GM18909 (cell line): ENCODE results near the gene MEIOSIN.
"Not testable (repeated sequence)": the region's sequence is repeated elsewhere in the genome, so short reads cannot be mapped to it uniquely, and the experiment has no call there.

Experiments
- ATAC-seq: cut with Tn5 transposase; IDR thresholded peaks from one replicate; pipeline ENCODE4 v1.9.1; 2021; ENCODE audit warnings: mild to moderate bottlenecking; ENCODE audit not compliant: unreplicated experiment, poor library complexity

MEIOSIN gene

GRCh38 chr19:45733160-45733810 lies at the start of gene MEIOSIN:
MEIOSIN (plus strand) TSS chr19:45733439; CDS start chr19:45735377, 1,938 bp downstream.
- ATAC-seq, result no peak

GRCh38 chr19:45685045-45685444 lies 48.2 kb upstream of the MEIOSIN start:
- ATAC-seq, result not testable (repeated sequence)

GRCh38 chr19:45687599-45687998 lies 45.6 kb upstream of the MEIOSIN start:
- ATAC-seq, result no peak

GRCh38 chr19:45691516-45692186 lies 41.6 kb upstream of the MEIOSIN start, which contains the start of gene SNRPD2:
SNRPD2 (minus strand) TSS chr19:45691953; CDS start chr19:45691888, 65 bp downstream.
- ATAC-seq, result peak; percentile 54

GRCh38 chr19:45692187-45693105 lies 40.8 kb upstream of the MEIOSIN start, which contains the start of gene QPCTL:
QPCTL (plus strand) TSS chr19:45692666; CDS start chr19:45692704, 38 bp downstream.
- ATAC-seq, result peak; percentile 87

GRCh38 chr19:45693106-45693788 lies 40.0 kb upstream of the MEIOSIN start:
- ATAC-seq, result no peak

GRCh38 chr19:45701676-45702075 lies 31.6 kb upstream of the MEIOSIN start:
- ATAC-seq, result no peak

GRCh38 chr19:45705115-45705514 lies 28.1 kb upstream of the MEIOSIN start:
- no peak for ATAC-seq

- no peak for ATAC-seq
Observed at GRCh38 chr19:45705710-45706415, 27.4 kb upstream of the MEIOSIN start.

GRCh38 chr19:45710356-45711130 lies 22.7 kb upstream of the MEIOSIN start:
- no peak for ATAC-seq

GRCh38 chr19:45711851-45712698 lies 21.2 kb upstream of the MEIOSIN start:
- no peak for ATAC-seq

- ATAC-seq, result no peak
Observed at GRCh38 chr19:45712699-45713067, 20.6 kb upstream of the MEIOSIN start.

GRCh38 chr19:45713141-45713540 lies 20.1 kb upstream of the MEIOSIN start:
- no peak for ATAC-seq

GRCh38 chr19:45715139-45715538 lies 18.1 kb upstream of the MEIOSIN start:
- ATAC-seq, result no peak

GRCh38 chr19:45716359-45717130 lies 16.7 kb upstream of the MEIOSIN start:
- no peak for ATAC-seq

- peak; percentile 94 for ATAC-seq
Observed at GRCh38 chr19:45717131-45717982, 15.9 kb upstream of the MEIOSIN start.
